ENCODE measurements around the gene AUTS2. TPM values are rescaled to one million over a fixed set of nuclear protein-coding genes. Genes with fewer than 3 reads are reported as not detected.
A peak's percentile ranks its signal among the peaks of the same experiment; 100 is the strongest.

AUTS2 gene
- total RNA-seq, 1 experiment from 2014 or later: 50.0 TPM

GRCh38 chr7:70612811-70613210 lies 1014.5 kb downstream of the AUTS2 start (continued):
- TF ChIP-seq, protein P1, sequence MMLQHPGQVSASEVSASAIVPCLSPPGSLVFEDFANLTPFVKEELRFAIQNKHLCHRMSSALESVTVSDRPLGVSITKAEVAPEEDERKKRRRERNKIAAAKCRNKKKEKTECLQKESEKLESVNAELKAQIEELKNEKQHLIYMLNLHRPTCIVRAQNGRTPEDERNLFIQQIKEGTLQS (CRISPR knock-in tag; conservative IDR thresholded peaks at IDR 0.05): no peak
- no peak for TF ChIP-seq USF2 (CRISPR knock-in tag; IDR thresholded peaks at IDR 0.05)

- Mint-ChIP-seq H3K36me3 (no peaks in the 10 kb centered on the region), H3K27ac (no peak overlapping the region), H3K27me3 (ENCODE audit: low read depth) (peaks cover 4% of the 10 kb centered on the region; the same call in 1 of the 2 replicates), H3K4me1 (peaks cover 29% of the 10 kb centered on the region), H3K9me3 (0 out of 2 replicates have a peak, but pooled peaks cover 3% of the 10 kb centered on the region), H3K4me3 (no peak overlapping the region)
- POLR2A ChIA-PET: no interaction called here
- CTCF ChIA-PET: no interaction called here
- DNase-seq (ENCODE audit: low spot score) (peak; percentile 30), ATAC-seq (peak; percentile 72)
- TF ChIP-seq MAX (CRISPR knock-in tag; IDR thresholded peaks at IDR 0.05) (no peak), ZNF423 (CRISPR knock-in tag; IDR thresholded peaks at IDR 0.05) (peak; percentile 94)
These were observed 1016.2 kb downstream of the AUTS2 start for GRCh38 chr7:70614237-70615045.

GRCh38 chr7:70615066-70615606 lies 1016.9 kb downstream of the AUTS2 start:
- Mint-ChIP-seq H3K36me3 (no peaks in the 10 kb centered on the region), H3K4me1 (peaks cover 35% of the 10 kb centered on the region), H3K9me3 (0 out of 2 replicates have a peak, but pooled peaks cover 3% of the 10 kb centered on the region), H3K27ac (no peak overlapping the region), H3K4me3 (no peak overlapping the region), H3K27me3 (ENCODE audit: low read depth) (peaks cover 4% of the 10 kb centered on the region; the same call in 1 of the 2 replicates)
- no peak for ATAC-seq
- ChIA-PET POLR2A (no interaction called here), CTCF (no interaction called here)
- TF ChIP-seq MXD4 (CRISPR knock-in tag; IDR thresholded peaks at IDR 0.05; ENCODE audit: borderline replicate concordance): no peak
- TF ChIP-seq, protein P2, sequence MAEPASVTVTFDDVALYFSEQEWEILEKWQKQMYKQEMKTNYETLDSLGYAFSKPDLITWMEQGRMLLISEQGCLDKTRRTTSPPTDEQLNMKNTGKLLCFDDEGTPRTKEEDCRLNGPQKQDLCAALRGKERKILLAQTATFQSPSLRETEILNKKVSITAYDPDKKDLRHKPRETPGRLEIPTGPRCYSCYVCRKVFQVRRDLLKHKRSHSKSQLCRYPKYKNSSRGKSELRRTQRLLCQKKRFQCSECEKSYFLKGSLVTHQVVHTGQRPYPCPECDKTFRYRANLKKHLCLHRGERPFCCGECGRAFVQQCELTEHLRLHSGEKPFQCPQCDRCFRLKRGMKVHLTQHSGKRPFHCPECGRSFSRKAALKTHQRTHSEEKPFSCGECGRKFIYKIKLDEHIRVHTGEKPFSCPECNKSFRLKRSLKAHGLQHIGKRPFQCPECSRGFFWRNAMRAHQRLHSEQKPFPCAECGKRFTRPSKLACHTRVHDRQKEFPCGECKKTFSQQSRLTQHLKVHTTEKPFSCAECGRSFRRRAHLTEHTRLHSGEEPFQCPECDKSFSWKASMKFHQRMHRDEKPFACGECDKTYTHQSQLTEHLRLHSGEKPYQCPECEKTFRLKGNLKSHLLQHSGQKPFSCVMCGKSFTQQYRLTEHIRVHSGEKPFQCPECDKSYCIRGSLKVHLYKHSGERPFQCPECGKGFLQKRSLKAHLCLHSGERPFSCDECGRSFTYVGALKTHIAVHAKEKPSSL (CRISPR knock-in tag; conservative IDR thresholded peaks at IDR 0.05): no peak
- no peak for TF ChIP-seq RORB (CRISPR knock-in tag; IDR thresholded peaks at IDR 0.05)
- TF ChIP-seq ETV6 (CRISPR knock-in tag; IDR thresholded peaks at IDR 0.05): no peak
- no peak for TF ChIP-seq ZNF219 (CRISPR knock-in tag; IDR thresholded peaks at IDR 0.05; ENCODE audit: borderline replicate concordance)
- TF ChIP-seq, protein P3, sequence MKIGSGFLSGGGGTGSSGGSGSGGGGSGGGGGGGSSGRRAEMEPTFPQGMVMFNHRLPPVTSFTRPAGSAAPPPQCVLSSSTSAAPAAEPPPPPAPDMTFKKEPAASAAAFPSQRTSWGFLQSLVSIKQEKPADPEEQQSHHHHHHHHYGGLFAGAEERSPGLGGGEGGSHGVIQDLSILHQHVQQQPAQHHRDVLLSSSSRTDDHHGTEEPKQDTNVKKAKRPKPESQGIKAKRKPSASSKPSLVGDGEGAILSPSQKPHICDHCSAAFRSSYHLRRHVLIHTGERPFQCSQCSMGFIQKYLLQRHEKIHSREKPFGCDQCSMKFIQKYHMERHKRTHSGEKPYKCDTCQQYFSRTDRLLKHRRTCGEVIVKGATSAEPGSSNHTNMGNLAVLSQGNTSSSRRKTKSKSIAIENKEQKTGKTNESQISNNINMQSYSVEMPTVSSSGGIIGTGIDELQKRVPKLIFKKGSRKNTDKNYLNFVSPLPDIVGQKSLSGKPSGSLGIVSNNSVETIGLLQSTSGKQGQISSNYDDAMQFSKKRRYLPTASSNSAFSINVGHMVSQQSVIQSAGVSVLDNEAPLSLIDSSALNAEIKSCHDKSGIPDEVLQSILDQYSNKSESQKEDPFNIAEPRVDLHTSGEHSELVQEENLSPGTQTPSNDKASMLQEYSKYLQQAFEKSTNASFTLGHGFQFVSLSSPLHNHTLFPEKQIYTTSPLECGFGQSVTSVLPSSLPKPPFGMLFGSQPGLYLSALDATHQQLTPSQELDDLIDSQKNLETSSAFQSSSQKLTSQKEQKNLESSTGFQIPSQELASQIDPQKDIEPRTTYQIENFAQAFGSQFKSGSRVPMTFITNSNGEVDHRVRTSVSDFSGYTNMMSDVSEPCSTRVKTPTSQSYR (CRISPR knock-in tag; IDR thresholded peaks at IDR 0.05): no peak
- no peak for TF ChIP-seq E2F5 (CRISPR knock-in tag; IDR thresholded peaks at IDR 0.05)
- TF ChIP-seq FOXK1 (CRISPR knock-in tag; IDR thresholded peaks at IDR 0.05): no peak
- no peak for TF ChIP-seq MYBL2 (CRISPR knock-in tag; IDR thresholded peaks at IDR 0.05)
- TF ChIP-seq OVOL2 (CRISPR knock-in tag; IDR thresholded peaks at IDR 0.05; ENCODE audit: borderline replicate concordance): no peak
- TF ChIP-seq NR3C1 (CRISPR knock-in tag; conservative IDR thresholded peaks at IDR 0.05; ENCODE audit: low read depth): no peak
- DNase-seq (ENCODE audit: low spot score): no peak
